Measurements from ENCODE around the gene CDK5R2.
"Not testable (repeated sequence)": the region's sequence is repeated elsewhere in the genome, so short reads cannot be mapped to it uniquely, and the experiment has no call there.

CDK5R2 gene

GRCh38 chr2:218959141-218959731 is at the start of gene CDK5R2:
CDK5R2 (plus strand) TSS chr2:218959666; CDS start chr2:218959821, 155 bp downstream.
- peak; percentile 35 for DNase-seq (ENCODE audit: low read depth, low spot score)

DNA sequence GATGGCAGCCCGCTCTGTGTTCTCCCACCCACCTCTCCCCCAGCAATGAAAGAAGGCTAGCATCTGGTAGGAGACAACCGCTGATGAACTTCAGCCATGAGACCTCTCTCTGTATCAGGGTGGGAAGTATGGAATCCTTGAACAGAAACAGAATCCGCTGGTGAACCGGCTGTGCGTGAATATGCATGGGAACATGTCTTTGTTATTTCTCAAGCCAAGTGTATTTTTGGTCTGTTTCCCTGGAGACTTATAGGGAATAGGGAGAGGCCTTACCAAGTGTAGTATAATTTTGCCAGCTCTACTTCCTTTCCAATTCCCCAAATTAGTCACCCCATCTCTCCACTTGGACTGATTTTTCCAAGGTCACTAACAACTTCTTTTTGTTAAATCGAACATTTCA is 48.7 kb upstream of the CDK5R2 start:
- no peak for DNase-seq (ENCODE audit: low read depth, low spot score)

- no peak for DNase-seq (ENCODE audit: low read depth, low spot score)
These were observed 39.0 kb upstream of the CDK5R2 start for GRCh38 chr2:218920504-218920903.

- DNase-seq (ENCODE audit: low read depth, low spot score) = no peak
These were observed 34.7 kb upstream of the CDK5R2 start for GRCh38 chr2:218924757-218925156.

- no peak for DNase-seq (ENCODE audit: low read depth, low spot score)
These were observed 34.0 kb upstream of the CDK5R2 start for GRCh38 chr2:218925434-218925833.

- DNase-seq (ENCODE audit: low read depth, low spot score) = no peak
These were observed 32.0 kb upstream of the CDK5R2 start for GRCh38 chr2:218927422-218927821.

- no peak for DNase-seq (ENCODE audit: low read depth, low spot score)
These were observed 31.6 kb upstream of the CDK5R2 start for GRCh38 chr2:218927876-218928275.

GRCh38 chr2:218930488-218930887 is 29.0 kb upstream of the CDK5R2 start:
- DNase-seq (ENCODE audit: low read depth, low spot score) = not testable (repeated sequence)

DNA sequence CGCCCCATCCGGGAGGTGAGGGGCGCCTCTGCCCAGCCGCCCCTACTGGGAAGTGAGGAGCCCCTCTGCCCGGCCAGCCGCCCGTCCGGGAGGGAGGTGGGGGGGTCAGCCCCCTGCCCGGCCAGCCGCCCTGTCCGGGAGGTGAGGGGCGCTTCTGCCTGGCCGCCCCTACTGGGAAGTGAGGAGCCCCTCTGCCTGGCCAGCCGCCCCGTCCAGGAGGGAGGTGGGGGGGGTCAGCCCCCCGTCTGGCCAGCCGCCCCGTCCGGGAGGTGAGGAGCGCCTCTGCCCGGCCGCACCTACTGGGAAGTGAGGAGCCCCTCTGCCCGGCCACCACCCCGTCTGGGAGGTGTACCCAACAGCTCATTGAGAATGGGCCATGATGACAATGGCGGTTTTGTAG is 27.7 kb upstream of the CDK5R2 start:
- DNase-seq (ENCODE audit: low read depth, low spot score) = not testable (repeated sequence)

DNA sequence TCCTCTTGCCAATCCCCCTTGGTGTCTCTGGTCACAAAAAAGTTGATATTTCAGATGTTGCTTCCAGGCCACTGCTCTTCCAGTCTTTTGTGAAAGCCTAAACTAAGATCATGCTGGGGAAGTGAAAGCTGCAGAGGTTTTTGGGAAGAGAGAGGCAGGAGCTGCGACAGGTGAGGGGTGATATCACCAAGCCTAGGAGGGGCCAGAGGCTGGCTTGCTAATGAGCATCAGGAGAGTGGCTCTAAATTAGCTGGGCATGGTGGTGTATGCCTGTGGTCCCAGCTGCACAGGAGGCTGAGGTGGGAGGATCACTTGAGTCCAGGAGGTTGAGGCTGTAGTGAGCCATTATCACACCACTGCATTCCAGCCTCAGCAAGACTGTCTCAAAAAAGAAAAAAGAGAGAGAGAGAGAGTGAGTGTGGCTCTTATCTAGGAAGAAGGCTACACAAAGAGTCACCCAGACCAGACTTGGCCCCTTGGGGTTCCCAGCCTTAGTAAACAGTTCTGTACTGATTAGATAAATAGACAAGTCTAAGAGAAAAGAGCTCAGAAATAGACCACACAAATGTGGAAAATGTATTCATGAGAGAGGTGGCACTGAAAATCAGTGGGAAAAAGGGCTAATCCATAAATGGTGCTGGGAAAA is 14.6 kb upstream of the CDK5R2 start:
- no peak for DNase-seq (ENCODE audit: low read depth, low spot score)

DNA sequence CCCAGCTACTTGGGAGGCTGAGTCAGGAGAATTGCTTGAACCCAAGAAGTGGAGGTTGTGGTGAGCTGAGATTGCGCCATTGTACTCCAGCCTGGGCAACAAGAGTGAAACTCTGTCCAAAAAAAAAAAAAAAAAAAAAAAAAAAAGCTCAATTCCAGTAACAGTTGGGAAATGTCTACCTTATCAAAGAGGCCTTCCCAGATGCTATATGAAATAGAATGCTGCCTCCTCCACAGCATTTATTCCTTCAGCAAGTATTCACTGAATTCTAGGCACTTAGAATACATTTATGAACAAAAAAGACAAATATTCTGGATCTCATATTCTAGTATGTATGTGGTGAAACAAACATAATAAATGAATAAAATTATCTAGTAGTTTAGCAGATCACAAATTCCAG is 12.8 kb upstream of the CDK5R2 start:
- no peak for DNase-seq (ENCODE audit: low read depth, low spot score)

GRCh38 chr2:218952160-218952559 is 7.3 kb upstream of the CDK5R2 start:
- no peak for DNase-seq (ENCODE audit: low read depth, low spot score)

GRCh38 chr2:218953366-218953954 is 6.0 kb upstream of the CDK5R2 start:
- no peak for DNase-seq (ENCODE audit: low read depth, low spot score)

- DNase-seq (ENCODE audit: low read depth, low spot score) = no peak
These were observed 4.7 kb upstream of the CDK5R2 start for GRCh38 chr2:218954541-218955300.

GRCh38 chr2:218956039-218956438 is 3.4 kb upstream of the CDK5R2 start:
- DNase-seq (ENCODE audit: low read depth, low spot score) = no peak

DNA sequence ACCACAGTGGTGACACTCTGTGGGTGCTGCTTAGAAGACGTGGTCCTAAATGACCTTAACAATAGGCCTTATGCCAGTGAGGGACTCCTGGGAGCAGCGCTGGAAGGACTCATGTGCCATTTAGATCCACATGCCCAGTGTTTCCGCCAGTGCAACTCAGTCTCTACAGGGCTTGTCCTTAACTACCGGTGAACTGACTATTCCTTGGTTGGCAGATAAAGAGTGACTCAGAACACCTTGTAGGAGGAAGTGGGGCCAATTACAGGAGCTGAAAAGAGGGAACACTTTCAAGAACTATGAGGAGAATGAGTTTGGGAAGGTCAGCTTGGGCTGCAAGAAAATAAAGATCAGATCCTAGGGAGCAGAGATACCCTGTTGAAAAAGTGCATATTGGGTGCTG is 1.8 kb upstream of the CDK5R2 start:
- DNase-seq (ENCODE audit: low read depth, low spot score) = no peak

GRCh38 chr2:218958276-218958675 is 1.2 kb upstream of the CDK5R2 start:
- no peak for DNase-seq (ENCODE audit: low read depth, low spot score)

- no peak for DNase-seq (ENCODE audit: low read depth, low spot score)
These were observed 369 bp downstream of the CDK5R2 start for GRCh38 chr2:218959761-218960308.

DNA sequence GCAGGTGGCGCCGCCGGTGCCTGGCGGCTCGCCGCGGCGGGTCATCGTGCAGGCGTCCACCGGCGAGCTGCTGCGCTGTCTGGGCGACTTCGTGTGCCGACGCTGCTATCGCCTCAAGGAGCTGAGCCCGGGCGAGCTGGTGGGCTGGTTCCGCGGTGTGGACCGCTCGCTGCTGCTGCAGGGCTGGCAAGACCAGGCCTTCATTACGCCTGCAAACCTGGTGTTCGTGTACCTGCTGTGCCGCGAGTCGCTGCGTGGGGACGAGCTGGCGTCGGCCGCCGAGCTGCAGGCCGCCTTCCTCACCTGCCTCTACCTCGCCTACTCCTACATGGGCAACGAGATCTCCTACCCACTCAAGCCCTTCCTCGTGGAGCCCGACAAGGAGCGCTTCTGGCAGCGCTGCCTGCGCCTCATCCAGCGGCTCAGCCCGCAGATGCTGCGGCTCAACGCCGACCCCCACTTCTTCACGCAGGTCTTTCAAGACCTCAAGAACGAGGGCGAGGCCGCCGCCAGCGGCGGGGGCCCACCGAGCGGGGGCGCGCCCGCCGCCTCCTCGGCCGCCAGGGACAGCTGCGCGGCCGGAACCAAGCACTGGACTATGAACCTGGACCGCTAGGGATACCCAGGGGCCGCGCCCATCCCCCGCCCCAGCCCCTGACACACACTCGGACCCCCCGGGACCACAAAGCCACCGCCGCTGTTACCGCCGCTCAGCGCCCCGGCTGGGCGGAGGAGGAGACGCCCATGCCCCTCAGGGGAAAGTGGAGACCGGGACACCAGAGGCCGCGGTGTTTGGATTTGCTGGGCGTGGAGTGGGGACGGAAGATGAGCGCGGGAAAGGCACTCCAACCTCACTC is 1.1 kb downstream of the CDK5R2 start:
- DNase-seq (ENCODE audit: low read depth, low spot score) = no peak

DNA sequence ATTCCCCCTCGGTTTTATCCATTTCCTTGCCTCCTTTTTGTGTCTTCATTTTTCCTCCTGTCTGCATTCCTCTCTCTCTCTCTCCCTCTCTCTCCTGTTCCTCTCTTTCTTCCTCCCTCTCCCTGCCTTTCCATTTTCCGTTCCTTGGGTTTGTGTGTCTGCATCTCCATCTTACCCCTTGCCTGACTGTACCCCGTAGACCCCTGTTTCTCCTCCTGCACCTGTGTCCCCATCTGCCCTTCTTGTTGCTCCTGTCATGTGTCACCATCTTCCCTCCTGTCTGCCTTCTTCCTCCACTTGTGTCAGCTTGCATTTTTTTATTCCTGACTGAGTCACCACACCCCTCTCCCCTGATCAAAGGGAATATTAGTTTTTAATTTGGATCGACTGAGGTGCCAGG is 1.8 kb downstream of the CDK5R2 start:
- no peak for DNase-seq (ENCODE audit: low read depth, low spot score)
